GM19468 (cell line): ENCODE results near the gene SPOCK1.

Experiments
- ATAC-seq: cut with Tn5 transposase; IDR thresholded peaks from one replicate; pipeline ENCODE4 v1.9.1; 2021; ENCODE audit warnings: mild to moderate bottlenecking, moderate library complexity, moderate number of reproducible peaks; ENCODE audit not compliant: unreplicated experiment; ENCODE audit errors: extremely low read depth

The SPOCK1 gene

GRCh38 chr5:137069358-137069757 lies 429.8 kb downstream of the SPOCK1 start:
- ATAC-seq: no peak

- no peak for ATAC-seq
These were observed 437.7 kb downstream of the SPOCK1 start for GRCh38 chr5:137061382-137061781.

- no peak for ATAC-seq
These were observed 441.0 kb downstream of the SPOCK1 start for GRCh38 chr5:137058089-137058488.

GRCh38 chr5:137056676-137057075 lies 442.4 kb downstream of the SPOCK1 start:
- ATAC-seq: no peak

GRCh38 chr5:137055271-137055872 lies 443.8 kb downstream of the SPOCK1 start:
- no peak for ATAC-seq

- ATAC-seq: no peak
These were observed 444.3 kb downstream of the SPOCK1 start for GRCh38 chr5:137054792-137055191.

GRCh38 chr5:137054335-137054734 lies 444.8 kb downstream of the SPOCK1 start:
- ATAC-seq: no peak

GRCh38 chr5:137051161-137051560 lies 448.0 kb downstream of the SPOCK1 start:
- ATAC-seq: no peak

GRCh38 chr5:137040641-137041340 lies 458.3 kb downstream of the SPOCK1 start:
- ATAC-seq: no peak

GRCh38 chr5:137040024-137040423 lies 459.1 kb downstream of the SPOCK1 start:
- no peak for ATAC-seq

- ATAC-seq: no peak
These were observed 461.3 kb downstream of the SPOCK1 start for GRCh38 chr5:137037848-137038247.

- no peak for ATAC-seq
These were observed 462.5 kb downstream of the SPOCK1 start for GRCh38 chr5:137036640-137037039.

- ATAC-seq: no peak
These were observed 463.6 kb downstream of the SPOCK1 start for GRCh38 chr5:137035480-137035878.

- no peak for ATAC-seq
These were observed 464.2 kb downstream of the SPOCK1 start for GRCh38 chr5:137034764-137035479.

- ATAC-seq: no peak
These were observed 464.9 kb downstream of the SPOCK1 start for GRCh38 chr5:137034213-137034612.

- no peak for ATAC-seq
These were observed 466.2 kb downstream of the SPOCK1 start for GRCh38 chr5:137032929-137033328.

GRCh38 chr5:137027758-137028157 lies 471.4 kb downstream of the SPOCK1 start:
- no peak for ATAC-seq

- no peak for ATAC-seq
These were observed 472.8 kb downstream of the SPOCK1 start for GRCh38 chr5:137026296-137026695.

- ATAC-seq: no peak
These were observed 475.1 kb downstream of the SPOCK1 start for GRCh38 chr5:137024044-137024443.

- ATAC-seq: no peak
These were observed 475.8 kb downstream of the SPOCK1 start for GRCh38 chr5:137023371-137023770.

- no peak for ATAC-seq
These were observed 476.4 kb downstream of the SPOCK1 start for GRCh38 chr5:137022725-137023124.
